ENCODE results near the gene IRX2. TPM values are rescaled to one million over a fixed set of nuclear protein-coding genes. Genes with fewer than 3 reads are reported as not detected.

Gene IRX2
- total and polyA plus RNA-seq, 2 of the 8 experiments (the other 6 are each of a cell fraction or from before 2014, with no cell fraction given): 23.4 to 40.4 TPM

- TF ChIP-seq CHD7 (IDR thresholded peaks at IDR 0.05; ENCODE audit: insufficient replicate concordance, low read length): no peak
- peak; percentile 85 for TF ChIP-seq EZH2 (IDR thresholded peaks at IDR 0.05; ENCODE audit: low read depth, low read length, severe bottlenecking)
- TF ChIP-seq EGR1 (IDR thresholded peaks at IDR 0.05; ENCODE audit: borderline replicate concordance, low read depth, low read length): no peak
- TF ChIP-seq GABPA (IDR thresholded peaks at IDR 0.05; ENCODE audit: borderline replicate concordance, insufficient read depth, low read length): peak; percentile 13; the same call in 1 of the 2 replicates
- TF ChIP-seq ASH2L (IDR thresholded peaks at IDR 0.05; ENCODE audit: low read length): no peak
- no peak for TF ChIP-seq KDM1A (IDR thresholded peaks at IDR 0.05; ENCODE audit: borderline replicate concordance, low read length)
- no peak for TF ChIP-seq RXRA (IDR thresholded peaks at IDR 0.05; ENCODE audit: insufficient read depth, low read depth, low read length)
- no peak for TF ChIP-seq KDM5A (IDR thresholded peaks at IDR 0.05; ENCODE audit: low read length)
- TF ChIP-seq SP4 (IDR thresholded peaks at IDR 0.05; ENCODE audit: low read length): no peak
- TF ChIP-seq SIN3A (conservative IDR thresholded peaks at IDR 0.05 in 1 of 2, IDR thresholded peaks at IDR 0.05 in 1 of 2; ENCODE audit: low read depth in 1 of 2, low read length in 2 of 2): no peak
Observed at GRCh38 chr5:2740051-2740875, 11.2 kb downstream of the IRX2 start (continued).
